ENCODE results near the gene PLXNA4. TPM values are rescaled to one million over a fixed set of nuclear protein-coding genes. Genes with fewer than 3 reads are reported as not detected.

PLXNA4 gene
- total and polyA plus RNA-seq, 11 donors = 1.8 to 22.1 (median 10.5) TPM

- H3K36me3 ChIP-seq = no peaks in the 10 kb centered on the region
- H3K27ac ChIP-seq = no peak overlapping the region
- H3K9me3 ChIP-seq = no peaks in the 10 kb centered on the region
- WGBS, 4 donors = 74 to 76% (median 76%) methylated on average over 3 of the region's 3 CpGs
- no peaks in the 10 kb centered on the region for H3K4me1 ChIP-seq
- no peaks in the 10 kb centered on the region for H3K27me3 ChIP-seq
- DNase-seq (no peak), ATAC-seq (no peak)
- TF ChIP-seq CTCF (IDR thresholded peaks at IDR 0.05) (no peak), POLR2A (IDR thresholded peaks at IDR 0.05) (no peak)
- intact Hi-C loops (cut with DNase I) = no loop called here
- no peak overlapping the region for H3K4me3 ChIP-seq
These were observed 465.6 kb downstream of the PLXNA4 start for GRCh38 chr7:132110692-132111091.

GRCh38 chr7:132109769-132110168 is 466.5 kb downstream of the PLXNA4 start:
- Histone ChIP-seq H3K27me3 (no peaks in the 10 kb centered on the region), H3K27ac (no peak overlapping the region), H3K9me3 (no peaks in the 10 kb centered on the region), H3K4me3 (no peak overlapping the region), H3K36me3 (no peaks in the 10 kb centered on the region), H3K4me1 (no peaks in the 10 kb centered on the region)
- ATAC-seq (no peak), DNase-seq (no peak)
- TF ChIP-seq POLR2A (IDR thresholded peaks at IDR 0.05) (no peak), CTCF (IDR thresholded peaks at IDR 0.05) (no peak)
- 100% methylated on average over 1 of the region's 1 CpG for WGBS, 4 donors
- intact Hi-C loops (cut with DNase I) = no loop called here

- Histone ChIP-seq H3K4me1 (no peaks in the 10 kb centered on the region), H3K36me3 (no peaks in the 10 kb centered on the region), H3K27me3 (no peaks in the 10 kb centered on the region), H3K4me3 (no peak overlapping the region), H3K27ac (no peak overlapping the region), H3K9me3 (no peaks in the 10 kb centered on the region)
- ATAC-seq = no peak
- TF ChIP-seq POLR2A (IDR thresholded peaks at IDR 0.05) (no peak), CTCF (IDR thresholded peaks at IDR 0.05) (no peak)
- 67 to 78% (median 70%) methylated on average over 4 of the region's 4 CpGs for WGBS, 4 donors
- DNase-seq = no peak
- intact Hi-C loops (cut with DNase I) = no loop called here
These were observed 467.7 kb downstream of the PLXNA4 start for GRCh38 chr7:132108563-132108962.

GRCh38 chr7:132106491-132106890 is 469.8 kb downstream of the PLXNA4 start:
- intact Hi-C loops (cut with DNase I) = no loop called here
- no peak overlapping the region for H3K27ac ChIP-seq
- no peak for DNase-seq
- no peaks in the 10 kb centered on the region for H3K4me1 ChIP-seq
- no peak overlapping the region for H3K4me3 ChIP-seq
- WGBS, 4 donors = 90 to 94% (median 92%) methylated on average over 7 of the region's 7 CpGs
- no peak for ATAC-seq
- H3K36me3 ChIP-seq = no peaks in the 10 kb centered on the region
- no peak for TF ChIP-seq CTCF (IDR thresholded peaks at IDR 0.05)
- TF ChIP-seq POLR2A (IDR thresholded peaks at IDR 0.05) = no peak
- H3K9me3 ChIP-seq = no peaks in the 10 kb centered on the region
- H3K27me3 ChIP-seq = no peaks in the 10 kb centered on the region
